OCI-LY3 (cell line): ENCODE data around the gene WDFY4.

Experiments
- CTCF ChIP-seq: fragments of 200-600, 300-600 bp; sonication (generic); IDR thresholded peaks from 2 replicates; pipeline ENCODE4 v1.5.1; 2014; ENCODE audit warnings: antibody characterized with exemption, low read length, low read depth
- EZH2phosphoT487 ChIP-seq: fragments of 200-600 bp; shearing (Covaris generic); IDR thresholded peaks from 2 replicates; pipeline ENCODE4 v1.6.1; 2018; ENCODE audit warnings: antibody characterized with exemption, mixed run types, low read depth

GRCh38 chr10:48896756-48897440 lies 212.2 kb downstream of the WDFY4 start:
- TF ChIP-seq CTCF (no peak), EZH2phosphoT487 (no peak)
